ENCODE data around the gene LDLRAD1. TPM values are rescaled to one million over a fixed set of nuclear protein-coding genes. Genes with fewer than 3 reads are reported as not detected.

LDLRAD1 gene
- total RNA-seq, 1 donor from 2014 or later = 13.7 TPM

DNA sequence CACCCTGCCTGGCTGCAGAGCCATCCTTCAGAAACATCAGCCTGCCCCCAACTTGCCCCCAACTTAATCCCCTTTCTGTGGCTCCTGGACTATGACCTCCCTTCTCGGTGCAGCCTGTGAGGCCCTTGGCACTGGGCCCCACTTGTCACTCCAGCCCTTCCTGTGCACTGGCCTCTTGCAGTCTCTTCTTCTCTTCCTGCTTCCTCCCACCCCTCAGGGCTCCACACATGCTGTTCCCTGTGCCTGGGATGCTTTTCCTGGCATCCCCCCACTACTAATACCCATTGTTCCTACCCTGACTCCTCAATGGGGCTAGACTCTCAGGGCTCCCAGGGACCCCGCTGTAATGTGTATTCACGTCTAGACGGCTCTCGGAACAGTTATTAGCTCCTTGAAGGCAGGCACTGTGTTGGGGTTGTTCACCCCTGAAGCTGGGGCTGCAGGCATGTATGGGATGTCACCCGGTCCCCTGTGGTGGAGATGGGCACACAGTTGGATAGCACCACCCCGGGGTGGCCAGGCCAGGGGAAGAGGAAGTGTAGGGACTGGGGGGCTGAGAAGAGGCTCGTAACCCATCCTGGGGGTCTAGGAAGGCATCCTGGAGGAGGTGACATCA, 4.5 kb downstream of the LDLRAD1 start:
- Histone ChIP-seq H3K4me3 (no peak overlapping the region), H3K27me3 (ENCODE audit: low read depth) (no peaks in the 10 kb centered on the region), H3K36me3 (no peaks in the 10 kb centered on the region), H3K27ac (no peak overlapping the region), H3K9me3 (no peaks in the 10 kb centered on the region), H3K4me1 (no peaks in the 10 kb centered on the region)
- intact Hi-C loops (cut with DNase I) = no loop called here
- DNase-seq = no peak
- ATAC-seq = no peak
- TF ChIP-seq, protein P1, sequence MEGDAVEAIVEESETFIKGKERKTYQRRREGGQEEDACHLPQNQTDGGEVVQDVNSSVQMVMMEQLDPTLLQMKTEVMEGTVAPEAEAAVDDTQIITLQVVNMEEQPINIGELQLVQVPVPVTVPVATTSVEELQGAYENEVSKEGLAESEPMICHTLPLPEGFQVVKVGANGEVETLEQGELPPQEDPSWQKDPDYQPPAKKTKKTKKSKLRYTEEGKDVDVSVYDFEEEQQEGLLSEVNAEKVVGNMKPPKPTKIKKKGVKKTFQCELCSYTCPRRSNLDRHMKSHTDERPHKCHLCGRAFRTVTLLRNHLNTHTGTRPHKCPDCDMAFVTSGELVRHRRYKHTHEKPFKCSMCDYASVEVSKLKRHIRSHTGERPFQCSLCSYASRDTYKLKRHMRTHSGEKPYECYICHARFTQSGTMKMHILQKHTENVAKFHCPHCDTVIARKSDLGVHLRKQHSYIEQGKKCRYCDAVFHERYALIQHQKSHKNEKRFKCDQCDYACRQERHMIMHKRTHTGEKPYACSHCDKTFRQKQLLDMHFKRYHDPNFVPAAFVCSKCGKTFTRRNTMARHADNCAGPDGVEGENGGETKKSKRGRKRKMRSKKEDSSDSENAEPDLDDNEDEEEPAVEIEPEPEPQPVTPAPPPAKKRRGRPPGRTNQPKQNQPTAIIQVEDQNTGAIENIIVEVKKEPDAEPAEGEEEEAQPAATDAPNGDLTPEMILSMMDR (IDR thresholded peaks at IDR 0.05) = no peak

DNA sequence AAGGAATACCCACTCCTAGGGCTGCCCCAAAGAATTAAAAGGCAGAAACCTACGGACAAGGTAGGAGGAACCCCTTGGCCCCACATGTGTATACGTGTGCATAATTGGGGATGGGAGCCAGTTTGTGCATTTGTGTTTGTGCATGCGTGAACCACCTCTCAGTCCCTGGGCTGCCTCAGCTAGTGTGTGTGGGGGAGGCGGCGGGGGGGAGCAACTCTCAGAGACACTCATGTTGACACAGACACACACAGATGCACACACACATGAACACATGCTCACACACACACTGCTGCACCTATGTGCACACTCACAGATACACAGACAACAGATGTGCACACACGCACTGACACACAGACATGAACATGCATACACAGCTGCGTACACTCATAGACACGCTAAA, 5.1 kb downstream of the LDLRAD1 start:
- intact Hi-C loops (cut with DNase I) = no loop called here
- H3K36me3 ChIP-seq = no peaks in the 10 kb centered on the region
- H3K27ac ChIP-seq = no peak overlapping the region
- H3K27me3 ChIP-seq (ENCODE audit: low read depth) = no peaks in the 10 kb centered on the region
- H3K4me1 ChIP-seq = no peaks in the 10 kb centered on the region
- ATAC-seq (no peak), DNase-seq (no peak)
- no peaks in the 10 kb centered on the region for H3K9me3 ChIP-seq
- TF ChIP-seq, protein P1 (IDR thresholded peaks at IDR 0.05) = no peak
- H3K4me3 ChIP-seq = no peak overlapping the region

DNA sequence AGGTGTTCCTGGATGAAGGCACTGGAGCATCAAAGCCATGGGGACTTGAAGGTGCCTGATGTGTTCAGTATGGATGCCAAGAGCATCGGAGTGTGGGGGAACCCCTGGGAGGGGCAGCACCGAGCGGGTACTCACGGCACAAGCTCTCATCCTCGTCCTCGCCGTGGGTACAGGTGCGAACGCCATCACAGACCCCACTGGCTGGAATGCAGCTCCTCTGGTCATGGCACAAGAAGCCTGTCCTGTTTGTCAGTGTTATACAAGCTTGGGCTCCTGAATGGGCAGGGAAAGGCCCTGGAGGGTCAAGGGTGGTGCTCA, 6.0 kb downstream of the LDLRAD1 start:
- TF ChIP-seq, protein P1 (IDR thresholded peaks at IDR 0.05) = no peak
- no peaks in the 10 kb centered on the region for H3K9me3 ChIP-seq
- H3K4me1 ChIP-seq = no peaks in the 10 kb centered on the region
- DNase-seq = no peak
- H3K36me3 ChIP-seq = no peaks in the 10 kb centered on the region
- H3K27me3 ChIP-seq (ENCODE audit: low read depth) = no peaks in the 10 kb centered on the region
- intact Hi-C loops (cut with DNase I) = no loop called here
- H3K4me3 ChIP-seq = no peak overlapping the region
- ATAC-seq = no peak
- no peak overlapping the region for H3K27ac ChIP-seq

DNA sequence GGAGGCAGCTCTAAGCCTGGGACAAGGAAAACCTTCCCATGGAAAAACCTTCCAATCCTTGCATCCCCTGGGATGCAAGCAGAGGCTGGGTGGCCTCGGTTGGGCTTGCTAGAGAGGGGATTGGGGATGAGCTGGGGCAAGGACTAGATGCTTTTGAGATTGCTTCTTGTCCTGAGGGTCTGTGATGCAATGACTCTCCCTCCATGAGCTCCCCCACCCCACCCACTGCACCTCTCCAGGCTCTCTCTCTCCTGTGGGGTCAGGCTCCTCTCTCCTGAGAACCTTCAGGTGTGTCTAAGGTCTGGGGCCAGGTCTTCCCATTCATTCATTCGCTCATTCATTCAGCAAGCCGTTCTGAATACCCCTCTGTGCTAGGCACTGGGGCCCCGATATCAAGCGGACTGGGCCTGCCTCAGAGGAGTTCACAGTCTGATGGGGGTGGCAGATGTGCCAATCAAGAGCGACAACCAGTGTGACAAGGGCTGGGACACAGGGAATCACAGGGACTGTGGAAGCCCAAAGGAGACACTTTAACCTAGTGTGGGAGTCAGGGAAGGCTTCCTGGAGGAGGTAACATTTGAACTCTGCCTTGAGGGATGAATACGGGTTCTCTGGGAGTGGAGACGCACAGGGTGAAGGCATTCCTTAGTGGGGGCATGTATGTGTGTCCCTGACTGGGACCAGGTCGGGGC, 6.5 kb downstream of the LDLRAD1 start:
- Histone ChIP-seq H3K27ac (no peak overlapping the region), H3K27me3 (ENCODE audit: low read depth) (no peaks in the 10 kb centered on the region), H3K4me3 (no peak overlapping the region), H3K9me3 (no peaks in the 10 kb centered on the region), H3K4me1 (no peaks in the 10 kb centered on the region), H3K36me3 (no peaks in the 10 kb centered on the region)
- TF ChIP-seq, protein P1 (IDR thresholded peaks at IDR 0.05) = no peak
- intact Hi-C loops (cut with DNase I) = no loop called here
- no peak for ATAC-seq
- no peak for DNase-seq

DNA sequence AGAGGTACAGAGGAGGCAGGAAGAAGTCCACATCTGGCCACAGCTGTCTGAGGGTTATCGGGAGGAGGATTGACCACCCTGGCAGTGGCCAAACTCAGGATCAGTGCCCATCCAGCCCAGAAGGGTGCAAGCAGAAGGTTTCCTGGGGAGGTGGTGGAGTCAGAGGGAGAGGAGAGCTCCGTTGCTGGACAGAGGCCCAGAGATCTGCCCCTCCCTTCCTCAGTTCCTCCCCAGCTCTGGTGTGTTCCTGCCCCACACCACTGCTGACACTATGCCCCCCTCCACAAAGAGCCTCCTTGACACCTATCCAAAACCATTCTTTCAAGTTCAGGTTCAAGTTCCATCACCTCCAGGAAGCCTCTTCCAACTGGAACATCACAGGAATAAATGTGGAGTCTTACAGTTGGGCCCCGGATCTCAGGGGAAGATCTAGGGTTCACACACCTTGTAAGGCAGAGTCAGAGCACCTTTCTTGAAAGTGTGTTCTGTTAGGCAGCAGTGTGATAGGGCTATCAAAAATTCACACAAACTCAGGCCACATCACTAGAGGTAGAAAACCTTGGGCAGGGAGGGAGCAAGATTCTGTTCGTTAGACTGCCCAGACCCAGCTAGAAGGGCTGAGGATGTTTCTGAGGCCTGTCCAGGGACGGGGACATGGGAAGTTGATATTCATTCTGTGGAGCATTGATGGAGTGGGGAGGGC, 7.4 kb downstream of the LDLRAD1 start:
- Histone ChIP-seq H3K36me3 (no peaks in the 10 kb centered on the region), H3K27me3 (ENCODE audit: low read depth) (no peaks in the 10 kb centered on the region), H3K4me3 (no peak overlapping the region), H3K27ac (no peak overlapping the region), H3K9me3 (no peaks in the 10 kb centered on the region), H3K4me1 (no peaks in the 10 kb centered on the region)
- no peak for ATAC-seq
- no peak for DNase-seq
- intact Hi-C loops (cut with DNase I) = no loop called here
- TF ChIP-seq, protein P1 (IDR thresholded peaks at IDR 0.05) = no peak
